ENCODE data around the gene SHC1.

The SHC1 gene

DNA sequence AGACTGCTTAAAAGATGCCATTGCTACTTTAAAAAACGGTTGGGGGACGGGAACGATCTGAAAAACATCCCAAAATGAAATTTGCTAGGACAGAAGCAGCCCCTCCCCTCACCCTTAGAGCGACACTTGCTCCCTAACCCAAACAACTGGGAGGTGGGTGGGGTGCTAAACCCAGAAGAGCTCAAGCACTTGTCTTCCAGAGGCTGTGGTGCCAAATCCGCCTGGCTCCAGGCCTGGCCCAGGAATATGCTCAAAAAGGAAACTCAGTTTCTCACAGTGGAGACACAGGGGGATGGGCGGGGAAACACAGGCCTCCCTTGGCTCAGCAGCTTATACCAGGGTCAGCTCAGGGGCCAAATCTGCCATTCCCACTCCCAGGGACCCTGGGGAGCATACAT, 14.0 kb downstream of the SHC1 start:
- DNase-seq = no peak

DNA sequence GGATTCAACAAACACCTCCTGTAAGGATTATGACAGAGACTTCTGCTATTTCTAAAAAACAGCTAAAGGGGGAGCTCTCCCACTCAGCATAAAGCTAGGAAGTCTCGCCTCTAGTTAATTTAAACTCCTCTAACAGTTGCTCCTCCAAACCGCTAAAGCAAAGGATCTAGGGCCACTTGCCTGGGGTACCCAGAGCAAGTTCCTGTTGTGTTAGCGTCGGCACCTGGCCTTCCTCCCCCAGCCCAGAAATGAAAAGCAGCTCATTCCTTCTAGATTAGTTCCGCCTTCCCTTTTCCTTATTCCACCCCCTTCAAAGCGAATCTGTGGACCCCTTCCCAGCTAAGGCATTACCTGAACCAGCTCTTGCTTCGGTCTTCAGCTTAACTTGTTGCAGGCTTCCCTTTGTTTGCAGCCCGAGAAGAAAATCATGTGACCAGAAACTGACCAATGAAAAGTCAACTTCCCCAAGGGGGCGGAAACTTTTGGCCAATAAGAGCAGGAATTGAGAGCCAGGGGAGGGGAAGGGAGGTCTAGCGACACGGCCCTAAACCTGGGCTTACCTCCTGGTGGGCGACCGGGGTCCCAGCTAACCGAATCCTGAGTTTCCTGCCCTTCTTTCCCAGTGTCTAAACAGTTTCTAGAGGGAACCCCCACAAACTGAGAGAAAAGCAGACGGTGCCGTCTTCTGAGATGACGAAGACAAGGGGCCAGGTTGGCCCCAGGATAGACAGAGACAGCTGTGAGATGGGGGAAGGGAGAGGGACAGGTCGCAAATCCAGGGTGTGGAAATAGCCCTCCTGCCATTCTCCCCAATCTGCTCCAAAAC, 14.6 kb downstream of the SHC1 start, which contains the start of gene PBXIP1:
Gene PBXIP1, minus strand, starts transcription at position 382 of the 826 bp plus-strand sequence. CDS start 2,378 bp downstream, outside the sequence.
- peak; percentile 72 to 82 for DNase-seq

DNA sequence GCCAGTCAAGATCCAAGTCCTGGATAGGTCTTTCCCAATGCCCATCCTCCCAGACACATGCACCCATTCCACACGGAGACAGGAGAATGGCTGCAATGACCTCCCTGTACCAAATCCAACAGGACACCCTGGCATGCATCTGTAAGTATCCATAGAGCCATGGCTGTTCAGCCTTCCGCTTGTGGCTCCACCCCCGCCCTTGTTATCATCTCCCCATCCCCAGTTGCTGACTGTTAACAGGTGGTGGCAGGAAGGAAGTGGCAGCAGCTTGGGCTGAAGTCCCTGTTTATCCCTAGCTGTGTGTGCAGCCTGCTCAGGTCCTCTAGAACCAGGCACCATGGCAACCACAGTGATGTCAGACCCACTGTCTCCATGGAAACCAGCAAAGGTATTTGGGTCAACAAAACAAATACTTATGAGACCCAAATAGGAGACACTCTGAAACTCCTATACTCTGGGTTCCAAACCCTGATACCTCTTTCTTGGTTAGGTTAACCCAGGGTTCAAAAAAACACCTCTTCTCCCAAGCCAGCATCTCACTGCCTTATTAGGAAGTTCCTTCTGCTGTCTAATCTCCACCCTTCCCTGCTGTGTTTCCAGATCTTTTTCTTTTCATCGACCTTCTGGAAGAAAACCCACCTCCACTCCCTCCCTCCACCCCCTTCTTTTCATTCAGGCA, 15.4 kb downstream of the SHC1 start:
- DNase-seq = peak; percentile 77 to 78

DNA sequence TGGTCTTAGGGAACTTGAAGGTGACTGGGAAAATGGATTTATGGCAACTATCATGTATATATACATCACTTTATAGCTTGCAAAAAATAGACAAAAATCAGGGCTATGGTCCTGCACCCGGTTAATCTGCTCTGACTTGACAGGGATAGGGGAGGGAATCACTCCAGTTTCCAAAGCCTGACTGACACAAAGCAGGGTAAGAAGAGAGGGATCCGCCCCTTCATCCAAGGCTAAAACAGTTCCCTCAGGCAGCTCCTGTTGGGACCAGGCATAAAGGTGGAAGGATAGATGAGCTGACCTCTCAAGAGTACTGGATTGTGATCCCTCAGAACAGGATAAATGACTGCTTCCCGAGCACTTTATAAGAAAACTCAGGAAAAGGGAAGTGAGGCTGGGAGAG, 16.0 kb downstream of the SHC1 start:
- no peak for DNase-seq

DNA sequence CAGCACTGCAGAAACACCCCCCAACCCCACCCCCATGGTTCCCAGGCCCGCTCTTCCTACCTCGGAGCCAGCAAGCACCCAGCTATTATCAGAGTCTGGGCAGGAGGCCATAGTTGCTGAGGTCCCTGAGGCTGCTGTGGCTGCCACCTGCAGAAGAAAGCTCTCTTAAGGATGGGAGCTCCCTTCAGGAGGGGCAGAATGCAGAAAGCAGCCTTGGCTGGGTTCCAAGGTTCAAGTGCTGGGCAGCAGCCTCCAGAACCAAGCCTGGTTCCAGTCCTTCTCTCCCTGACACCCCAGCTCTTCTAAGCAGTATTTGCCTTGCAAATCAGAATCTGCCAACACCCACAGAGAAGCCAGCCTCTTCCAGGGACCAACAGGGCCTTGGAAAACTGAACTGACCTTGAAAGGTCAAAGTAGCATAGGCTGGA, 16.9 kb downstream of the SHC1 start:
- no peak for DNase-seq

DNA sequence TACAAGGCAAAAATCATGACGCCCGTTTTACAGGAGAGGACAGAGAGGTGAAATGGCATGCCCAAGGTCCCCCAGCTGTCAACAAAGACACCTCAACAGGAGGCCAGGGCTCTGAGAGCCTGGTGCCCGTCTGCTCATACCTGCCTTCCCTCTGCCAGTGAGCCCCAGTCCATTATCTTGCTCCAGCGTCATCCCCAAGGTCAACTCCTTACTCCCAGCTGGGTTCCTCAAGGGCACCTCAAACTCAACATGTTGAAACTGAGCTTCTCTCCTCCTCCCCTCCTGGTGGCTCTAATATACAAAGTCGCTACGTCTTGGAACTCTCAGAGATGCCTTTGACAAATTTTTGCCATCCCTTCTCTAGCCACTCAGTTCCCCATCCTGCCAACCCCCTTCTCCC, 17.9 kb downstream of the SHC1 start:
- DNase-seq = no peak

DNA sequence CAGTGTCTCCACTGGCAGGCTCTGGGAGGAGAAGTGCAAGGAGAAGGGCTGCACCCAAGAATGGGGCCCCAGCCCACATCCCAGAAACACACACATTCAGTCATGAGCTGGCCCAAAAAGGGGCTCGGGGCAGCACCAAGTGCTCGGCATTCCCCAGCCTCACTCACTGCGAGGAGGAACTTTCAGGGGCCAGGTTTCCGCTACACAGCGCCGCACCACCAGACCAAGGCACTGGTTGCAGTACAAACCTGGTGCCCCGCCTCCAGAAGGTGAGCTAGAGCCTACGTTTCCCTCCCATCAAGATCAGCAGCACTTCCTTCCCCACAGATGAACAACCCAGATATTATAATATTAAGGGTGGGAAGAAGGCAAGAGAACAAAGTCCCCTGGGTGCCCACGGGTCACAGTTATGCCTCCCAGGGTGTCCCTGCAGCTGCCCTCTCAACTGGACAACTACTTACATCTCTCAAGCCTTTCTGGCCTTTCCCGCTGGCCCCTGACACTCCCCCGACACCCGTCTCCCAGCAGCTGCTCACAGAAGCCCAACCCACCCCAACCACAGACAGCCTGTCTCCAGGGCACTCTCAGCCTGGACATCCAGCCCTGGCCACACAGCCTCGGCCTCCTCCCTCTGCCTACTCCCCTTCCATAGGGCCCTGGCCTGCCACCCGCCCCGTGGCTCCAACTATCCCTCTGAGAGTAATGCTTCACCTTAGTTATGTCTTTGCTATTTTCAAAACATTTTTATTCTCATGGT, 18.5 kb downstream of the SHC1 start:
- DNase-seq = peak; percentile 55 to 62

DNA sequence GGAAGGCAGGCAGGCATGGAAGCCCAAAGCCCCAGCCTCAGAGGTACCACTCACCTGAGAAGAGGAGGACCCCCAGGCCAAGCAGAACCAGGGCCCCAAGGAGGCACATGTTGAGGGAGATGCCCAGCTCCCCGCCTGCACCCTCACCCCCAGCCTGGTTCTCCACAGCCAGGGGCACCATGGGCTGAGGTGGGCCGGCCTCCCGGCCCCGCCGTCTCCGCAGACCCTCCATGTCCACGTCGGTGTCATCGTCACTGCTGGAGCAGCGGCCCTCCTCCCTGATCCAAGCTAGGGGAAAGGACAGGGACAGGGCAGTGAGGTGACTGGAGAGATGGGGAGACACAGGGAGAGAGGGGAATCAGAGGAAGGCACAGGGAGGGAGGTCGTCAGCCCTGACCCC, 22.5 kb downstream of the SHC1 start:
- no peak for DNase-seq

DNA sequence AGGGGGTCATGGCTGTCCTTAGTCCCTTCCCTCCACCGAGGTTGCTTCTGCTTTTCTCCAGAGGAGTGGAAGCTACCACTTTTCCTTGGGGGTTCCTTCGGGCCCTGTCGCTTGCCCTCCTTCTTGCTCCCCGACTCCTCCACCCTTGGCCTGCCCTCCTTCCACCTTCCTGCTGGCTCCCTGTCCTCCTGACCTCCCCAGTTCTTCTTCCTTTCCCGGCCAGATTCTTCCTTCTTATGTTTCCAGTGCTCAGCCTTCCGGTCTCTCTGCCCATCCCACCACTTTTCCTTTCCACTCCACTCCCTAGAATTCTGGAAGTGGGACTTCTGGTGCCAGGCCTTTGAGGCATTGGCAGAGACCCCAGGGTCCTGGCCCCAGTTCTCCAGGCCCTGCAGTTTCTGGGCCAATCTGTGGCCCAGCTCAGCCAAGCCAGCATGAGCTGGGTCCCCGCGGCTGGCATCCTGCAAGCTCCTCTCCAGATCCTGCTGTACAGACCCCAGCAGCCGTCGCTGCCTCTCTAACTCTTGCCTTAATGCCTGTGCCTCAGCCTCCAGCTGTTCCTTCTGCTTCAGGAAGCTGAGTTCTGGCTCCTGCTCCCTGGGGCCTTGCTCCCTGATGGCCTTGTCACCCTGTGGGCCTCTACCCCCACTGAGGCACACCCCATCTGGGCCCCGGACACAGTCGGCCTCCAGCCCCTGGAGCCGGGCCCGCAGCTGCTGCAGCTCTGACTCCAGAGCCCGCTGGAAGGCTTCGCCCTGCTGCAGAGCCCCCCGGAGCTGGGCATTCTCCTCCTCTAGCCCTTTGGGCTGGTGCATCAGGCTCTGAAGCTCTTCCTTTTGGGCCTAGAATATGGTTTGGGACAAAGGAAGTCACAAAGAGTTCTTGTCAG, 24.3 kb downstream of the SHC1 start:
- no peak for DNase-seq

DNA sequence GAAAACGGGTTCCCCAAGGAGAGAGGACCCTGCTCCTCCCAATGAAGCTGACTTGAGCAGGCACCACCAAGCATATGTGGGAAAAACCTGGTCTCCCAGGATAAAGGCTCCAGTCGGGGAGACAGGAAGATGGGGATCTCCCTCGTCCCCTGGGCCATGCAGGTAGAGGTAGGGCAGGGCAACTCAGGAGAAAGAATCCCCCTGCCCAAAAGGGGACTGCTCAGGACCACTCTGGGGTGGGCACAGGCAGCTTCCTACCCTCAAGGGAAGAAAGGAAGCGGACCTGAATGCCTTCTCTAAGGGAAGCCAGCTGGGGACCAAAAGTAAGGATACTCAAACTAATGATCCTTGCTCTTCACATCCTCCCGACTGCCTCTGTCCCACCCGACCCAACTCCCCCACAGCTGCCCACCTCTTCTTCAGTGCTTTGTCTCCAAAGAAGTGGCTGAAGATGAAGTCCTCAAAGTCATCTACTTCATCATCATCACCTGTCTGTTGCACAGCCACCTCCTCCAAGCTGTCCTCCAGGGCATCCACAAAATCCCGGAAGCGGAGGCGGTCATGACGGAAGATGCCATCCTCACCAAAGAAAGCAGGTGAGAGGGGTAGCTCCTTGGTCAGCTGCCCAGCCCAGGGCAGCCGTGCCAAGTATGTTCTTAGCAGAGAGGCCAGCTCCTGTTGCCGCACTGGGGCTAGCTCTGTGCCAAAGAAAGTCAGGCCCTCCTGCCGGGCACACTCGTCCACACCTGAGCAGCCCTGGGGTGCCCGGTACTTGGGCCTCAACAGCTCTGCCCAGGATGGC, 25.2 kb downstream of the SHC1 start:
- DNase-seq = no peak

DNA sequence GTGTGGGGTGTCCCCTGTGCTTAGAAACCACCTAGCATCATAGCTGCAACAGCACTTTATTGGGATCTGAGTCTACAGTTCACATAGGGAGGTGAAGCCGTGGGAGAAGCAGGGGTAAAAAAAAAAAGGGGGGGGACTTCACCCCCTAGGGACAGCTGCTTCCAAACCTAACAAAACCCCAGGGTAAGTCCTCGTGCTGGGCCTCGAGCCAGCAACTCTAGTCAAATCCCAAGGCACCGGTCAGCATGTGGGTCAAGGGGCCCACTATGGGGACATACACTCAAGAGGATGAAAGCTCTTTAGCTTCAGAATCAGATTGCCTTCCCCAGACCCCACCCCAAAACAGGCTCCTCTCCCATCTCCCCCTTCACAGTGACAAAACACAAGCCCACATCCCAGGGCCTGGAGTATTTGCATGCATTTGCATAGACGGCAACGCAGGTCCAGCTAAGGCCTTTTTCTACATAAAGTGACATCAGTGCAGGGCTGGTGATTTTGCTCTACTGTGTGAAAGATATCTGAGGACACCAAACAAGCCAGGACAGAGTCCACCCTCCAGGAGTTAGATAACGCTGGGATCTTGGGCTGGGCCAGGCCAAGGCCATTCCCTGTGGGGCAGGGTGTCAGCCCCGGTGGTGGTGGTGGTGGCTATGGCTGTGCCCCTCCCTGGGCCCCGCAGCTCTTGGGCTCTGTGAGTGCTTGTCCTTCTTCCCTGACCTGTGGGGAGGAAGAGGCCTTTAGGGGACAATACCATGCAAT, 26.0 kb downstream of the SHC1 start:
- DNase-seq = no peak

DNA sequence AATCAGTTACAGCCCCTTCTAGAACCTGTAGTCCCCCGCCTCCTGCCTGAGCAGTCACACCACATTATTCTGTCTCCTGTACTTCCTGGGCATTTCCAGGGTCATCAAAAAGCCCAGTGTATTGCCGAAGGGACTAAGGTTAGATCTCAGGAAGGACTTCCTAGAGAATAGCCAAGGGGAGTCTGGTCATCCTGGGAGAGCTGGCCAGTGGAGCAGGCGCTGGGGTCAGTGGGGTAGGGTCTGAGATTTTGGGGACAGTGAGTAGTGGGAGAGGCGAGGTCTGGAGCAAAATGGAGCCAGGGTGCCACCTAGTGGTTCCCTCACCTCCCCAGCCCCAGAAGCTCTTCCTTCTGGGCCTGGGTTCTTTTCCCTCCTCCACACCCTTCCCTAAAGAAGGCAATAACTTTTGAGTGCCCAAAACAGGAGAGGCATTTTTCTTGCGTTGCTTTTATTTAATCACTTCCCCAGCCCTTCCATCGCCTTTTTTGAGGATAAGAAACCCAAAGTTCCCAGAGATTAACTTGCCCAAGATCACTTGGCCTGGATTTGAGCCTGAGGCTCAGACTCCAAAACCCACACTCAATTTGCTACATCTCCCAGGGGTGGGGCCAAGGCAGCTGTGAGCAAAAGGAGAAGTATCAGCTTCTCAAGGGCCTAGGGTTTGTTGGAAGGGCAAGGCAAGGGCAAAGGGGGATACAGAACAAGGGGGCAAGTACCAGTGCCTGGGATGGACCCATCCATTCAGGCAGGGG, 26.7 kb downstream of the SHC1 start:
- DNase-seq = peak in 1 of 2 donors; percentile 39

DNA sequence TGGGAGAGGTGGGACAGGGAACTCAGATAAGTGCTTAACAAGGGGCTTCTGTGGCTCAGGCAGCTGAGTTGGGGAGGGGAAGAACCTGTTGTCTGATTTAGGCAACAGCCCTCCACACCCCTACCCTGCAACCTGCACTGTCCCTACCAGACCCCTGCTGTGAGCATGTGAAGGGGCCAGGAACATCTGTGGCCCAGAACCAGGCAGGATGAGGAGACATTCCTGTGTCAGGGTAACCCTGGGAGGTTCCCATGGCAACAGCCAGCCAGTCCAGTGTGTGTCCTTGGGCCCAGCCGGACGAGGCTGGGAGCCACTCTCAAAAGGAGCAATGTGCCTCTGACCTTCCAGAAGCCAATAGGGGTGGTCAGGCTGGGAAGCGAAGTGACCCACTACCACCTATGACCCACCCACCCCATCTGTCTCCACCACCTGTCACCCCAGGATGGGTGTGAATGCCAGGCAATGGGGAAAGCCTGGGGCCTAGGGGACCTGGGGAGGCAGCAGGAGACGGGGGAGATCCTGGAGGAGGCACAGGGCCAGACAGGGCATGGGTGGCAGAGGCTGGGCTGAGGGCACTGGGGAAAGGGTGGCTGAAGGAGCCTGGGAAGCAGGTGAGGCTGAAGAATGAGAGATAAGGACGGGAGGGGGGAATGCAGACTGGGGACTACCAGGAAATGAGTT, 29.1 kb downstream of the SHC1 start:
- no peak for DNase-seq

DNA sequence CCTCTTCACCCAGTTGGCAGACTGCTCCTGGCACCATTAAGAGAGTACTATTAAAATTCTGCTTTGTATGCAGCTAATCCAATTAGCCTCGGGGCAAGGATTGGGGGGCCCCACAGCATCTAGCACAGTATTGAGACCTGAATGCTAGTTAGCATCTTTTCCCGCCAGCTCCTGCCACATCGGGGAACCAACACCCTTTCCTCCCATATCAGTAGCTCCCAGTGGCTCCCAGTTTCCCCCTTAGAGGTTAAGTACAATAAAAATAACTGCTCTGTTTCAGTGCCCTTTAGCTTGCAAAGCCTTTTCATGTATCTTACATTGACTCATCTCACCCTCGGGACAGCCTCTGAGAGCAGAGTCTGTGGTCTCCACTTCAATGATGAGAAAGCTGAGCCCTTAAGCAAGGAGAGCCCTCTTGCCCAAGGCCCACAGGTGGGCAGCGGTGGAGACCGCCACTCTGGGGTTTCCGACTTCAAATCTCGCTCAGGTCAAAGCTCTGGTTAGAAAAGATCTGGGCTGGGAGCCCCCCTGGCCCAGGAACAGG, 29.8 kb downstream of the SHC1 start:
- DNase-seq = no peak

DNA sequence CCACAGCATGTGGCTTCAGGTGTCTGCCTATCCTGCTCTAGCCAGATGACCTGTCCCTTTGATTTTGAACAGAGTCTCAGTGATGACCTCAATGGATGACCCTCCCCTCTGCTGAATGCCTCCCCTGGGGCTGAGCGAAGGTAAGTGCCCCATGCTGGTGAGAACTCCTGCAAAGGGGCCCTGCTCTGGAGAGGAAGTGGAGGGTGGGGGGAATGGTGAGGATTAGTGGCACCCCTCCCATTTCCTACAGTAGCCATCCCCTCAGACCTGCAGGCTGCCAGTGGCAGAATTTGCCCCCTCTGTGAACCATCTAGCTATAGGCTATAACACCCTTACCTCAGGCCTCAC, 30.4 kb downstream of the SHC1 start:
- no peak for DNase-seq

DNA sequence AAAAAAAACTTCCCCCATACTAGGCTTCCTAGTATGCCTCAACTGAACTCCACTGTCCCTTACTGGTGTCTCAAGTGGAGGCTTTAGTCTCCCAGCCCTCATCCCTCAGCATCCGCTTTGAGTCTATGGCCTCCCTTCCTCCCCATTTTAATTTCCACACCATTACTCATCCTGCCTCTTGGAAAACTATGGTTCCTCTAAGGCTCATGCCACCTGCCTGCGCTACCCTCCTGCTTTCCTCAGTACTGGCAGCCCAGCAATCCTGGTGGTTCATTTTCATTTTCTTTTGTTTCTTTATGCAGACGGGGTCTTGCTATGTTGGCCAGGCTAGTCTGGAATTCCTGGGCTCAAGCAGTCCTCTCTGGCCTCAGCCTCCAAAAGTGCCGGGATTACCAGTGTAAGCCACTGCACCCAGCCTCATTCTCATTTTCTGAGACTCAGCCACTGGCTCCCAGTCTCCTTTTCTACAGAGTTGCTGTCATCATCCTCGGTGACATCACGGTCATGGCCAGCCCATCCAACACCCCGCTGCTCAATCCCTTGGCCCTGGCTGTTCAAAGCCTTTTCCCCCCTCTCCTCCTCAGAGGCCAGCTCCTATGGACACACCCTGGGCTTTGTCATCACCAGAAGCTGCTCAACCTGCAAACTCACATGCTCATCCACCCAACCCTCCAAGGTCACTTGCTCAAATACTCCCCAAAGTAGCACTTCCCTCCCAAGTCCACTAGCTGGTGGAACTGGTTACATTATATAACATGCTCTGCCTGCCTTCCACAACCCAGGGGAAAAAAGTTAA, 31.7 kb downstream of the SHC1 start:
- no peak for DNase-seq

DNA sequence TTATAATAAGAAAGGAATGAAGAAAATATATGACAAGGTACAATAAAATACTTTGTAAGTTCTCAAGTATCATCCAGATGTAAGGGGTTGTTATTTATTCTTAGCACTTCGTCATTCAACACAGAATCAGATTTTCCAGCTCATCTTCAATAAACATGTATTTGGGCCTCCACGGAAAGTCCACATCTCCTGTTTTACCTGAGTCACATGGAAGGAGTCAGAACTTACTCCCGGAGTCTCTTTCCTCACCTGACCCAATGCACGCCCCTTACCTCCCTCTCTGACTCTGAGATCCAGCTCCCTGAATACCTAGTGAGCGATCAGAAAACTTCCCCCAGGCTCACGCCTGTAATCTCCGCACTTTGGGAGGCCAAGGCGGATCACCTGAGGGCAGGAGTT, 32.6 kb downstream of the SHC1 start:
- no peak for DNase-seq
